A673 (cell line): ENCODE results near the gene ZSWIM6. TPM values are rescaled to one million over a fixed set of nuclear protein-coding genes. Genes with fewer than 3 reads are reported as not detected.
"Not testable (repeated sequence)": the region's sequence is repeated elsewhere in the genome, so short reads cannot be mapped to it uniquely, and the experiment has no call there.

Source experiments
- BruUV-seq: library from RNA; stranded (reverse); fragments of 400-500 nt; replicated peaks from 2 replicates; lab custom pipeline; 2021; lab: Mats Ljungman, UMichigan
- CTCF ChIA-PET: fragments of 300-600 bp; sonication (Branson Sonifier 250); formaldehyde crosslinking; loops from one replicate; lab custom pipeline; 2022; ENCODE audit warnings: antibody characterized with exemption; lab: Charles Lee
- POLR2A ChIA-PET: fragments of 300-600 bp; sonication (Branson Sonifier 250); formaldehyde crosslinking; loops from one replicate; lab custom pipeline; 2022; ENCODE audit warnings: antibody characterized with exemption; ENCODE audit not compliant: low non-redundant PET; lab: Charles Lee
- DNase-seq: peaks from one replicate; pipeline ENCODE4 v3.0.0-alpha.2; 2015; ENCODE audit warnings: low spot score
- H3K27ac ChIP-seq: fragments of 200-600 bp; sonication (generic); 2 replicates; pipeline ENCODE4 v1.5.1; 2016; ENCODE audit warnings: mixed run types, low read depth, mild to moderate bottlenecking, mixed read lengths, antibody characterized with exemption, low read length; ENCODE audit not compliant: poor library complexity, severe bottlenecking
- H3K27me3 ChIP-seq: fragments of 200-600 bp; sonication (generic); replicated peaks from 2 replicates; pipeline ENCODE4 v1.6.1; 2017; ENCODE audit warnings: mixed run types, low read depth, mild to moderate bottlenecking, mixed read lengths, antibody characterized with exemption, low read length; ENCODE audit not compliant: insufficient read depth, poor library complexity
- H3K36me3 ChIP-seq: fragments of 200-600 bp; sonication (generic); 2 replicates; pipeline ENCODE4 v1.6.1; 2016; ENCODE audit warnings: mixed run types, mild to moderate bottlenecking, mixed read lengths, antibody characterized with exemption, low read length; ENCODE audit not compliant: insufficient read depth, poor library complexity, severe bottlenecking
- H3K4me1 ChIP-seq: fragments of 200-600 bp; sonication (generic); 2 replicates; pipeline ENCODE4 v1.6.1; 2017; ENCODE audit warnings: mixed run types, mild to moderate bottlenecking, mixed read lengths, antibody characterized with exemption, low read length; ENCODE audit not compliant: insufficient read depth, poor library complexity, severe bottlenecking
- H3K4me3 ChIP-seq: fragments of 200-600 bp; sonication (generic); 2 replicates; pipeline ENCODE4 v1.5.1; 2016; ENCODE audit warnings: low read depth, mixed run types, mild to moderate bottlenecking, mixed read lengths, low read length; ENCODE audit not compliant: poor library complexity, severe bottlenecking
- H3K9me3 ChIP-seq: fragments of 200-600 bp; sonication (generic); 2 replicates; pipeline ENCODE4 v1.6.1; 2016; ENCODE audit warnings: mixed run types, low read depth, mild to moderate bottlenecking, mixed read lengths, antibody characterized with exemption, low read length; ENCODE audit not compliant: poor library complexity, severe bottlenecking
- EZH2 ChIP-seq: fragments of 200-600 bp; sonication (generic); IDR thresholded peaks from 2 replicates; pipeline ENCODE4 v1.6.1; 2017; ENCODE audit warnings: borderline replicate concordance, low read depth, mild to moderate bottlenecking, mixed read lengths, antibody characterized with exemption, low read length; ENCODE audit not compliant: poor library complexity, severe bottlenecking
- intact Hi-C: fragments of 100-400 bp; cut with micrococcal nuclease; formaldehyde crosslinking; loops from one replicate; pipeline ENCODE4 v1.10.0; 2022; ENCODE audit not compliant: unreplicated experiment
- total RNA-seq: library from RNA; stranded (reverse); gene quantifications from 2 replicates; pipeline ENCODE4 v1.2.3, GENCODE V29; 2021
- TF ChIP-seq, protein P1 (sequence below): fragments of 300-800, 200-600 bp; sonication (generic); conservative IDR thresholded peaks from 2 replicates; pipeline ENCODE4 v1.5.1; 2017; ENCODE audit warnings: low read depth, mild to moderate bottlenecking, antibody characterized with exemption, low read length, moderate library complexity, mixed read lengths

The ZSWIM6 gene
- total RNA-seq, 1 experiment from 2014 or later: 47.3 TPM

DNA sequence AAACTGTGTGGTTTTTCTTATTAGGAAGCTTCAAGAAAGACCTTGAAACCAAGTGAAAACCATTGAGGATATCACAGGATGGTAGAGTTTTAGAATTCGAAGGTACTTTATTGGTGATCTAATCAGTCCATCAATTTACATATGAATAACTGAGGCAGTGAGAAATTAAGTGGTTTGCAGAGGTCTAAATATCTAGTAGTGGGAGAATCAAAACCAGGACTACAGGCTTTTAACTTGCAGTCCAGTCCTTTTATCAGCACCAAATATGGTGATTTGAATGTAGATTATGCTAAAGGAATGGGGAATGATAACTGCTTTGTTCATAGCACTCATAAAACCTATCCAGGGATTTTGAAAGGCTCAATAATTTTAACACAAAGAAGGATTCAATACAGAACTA, 85.8 kb downstream of the ZSWIM6 start:
- TF ChIP-seq EZH2: no peak
- TF ChIP-seq, protein P1, sequence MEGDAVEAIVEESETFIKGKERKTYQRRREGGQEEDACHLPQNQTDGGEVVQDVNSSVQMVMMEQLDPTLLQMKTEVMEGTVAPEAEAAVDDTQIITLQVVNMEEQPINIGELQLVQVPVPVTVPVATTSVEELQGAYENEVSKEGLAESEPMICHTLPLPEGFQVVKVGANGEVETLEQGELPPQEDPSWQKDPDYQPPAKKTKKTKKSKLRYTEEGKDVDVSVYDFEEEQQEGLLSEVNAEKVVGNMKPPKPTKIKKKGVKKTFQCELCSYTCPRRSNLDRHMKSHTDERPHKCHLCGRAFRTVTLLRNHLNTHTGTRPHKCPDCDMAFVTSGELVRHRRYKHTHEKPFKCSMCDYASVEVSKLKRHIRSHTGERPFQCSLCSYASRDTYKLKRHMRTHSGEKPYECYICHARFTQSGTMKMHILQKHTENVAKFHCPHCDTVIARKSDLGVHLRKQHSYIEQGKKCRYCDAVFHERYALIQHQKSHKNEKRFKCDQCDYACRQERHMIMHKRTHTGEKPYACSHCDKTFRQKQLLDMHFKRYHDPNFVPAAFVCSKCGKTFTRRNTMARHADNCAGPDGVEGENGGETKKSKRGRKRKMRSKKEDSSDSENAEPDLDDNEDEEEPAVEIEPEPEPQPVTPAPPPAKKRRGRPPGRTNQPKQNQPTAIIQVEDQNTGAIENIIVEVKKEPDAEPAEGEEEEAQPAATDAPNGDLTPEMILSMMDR: no peak
- H3K27ac ChIP-seq: no peak overlapping the region
- no peak overlapping the region for H3K4me3 ChIP-seq
- no TSS peak for BruUV-seq
- POLR2A ChIA-PET: no interaction called here
- no peak for DNase-seq
- intact Hi-C loops: no loop called here
- no peaks in the 10 kb centered on the region for H3K27me3 ChIP-seq
- H3K9me3 ChIP-seq: peaks cover 6% of the 10 kb centered on the region
- no peaks in the 10 kb centered on the region for H3K36me3 ChIP-seq
- CTCF ChIA-PET: no interaction called here
- H3K4me1 ChIP-seq: peaks cover 43% of the 10 kb centered on the region

DNA sequence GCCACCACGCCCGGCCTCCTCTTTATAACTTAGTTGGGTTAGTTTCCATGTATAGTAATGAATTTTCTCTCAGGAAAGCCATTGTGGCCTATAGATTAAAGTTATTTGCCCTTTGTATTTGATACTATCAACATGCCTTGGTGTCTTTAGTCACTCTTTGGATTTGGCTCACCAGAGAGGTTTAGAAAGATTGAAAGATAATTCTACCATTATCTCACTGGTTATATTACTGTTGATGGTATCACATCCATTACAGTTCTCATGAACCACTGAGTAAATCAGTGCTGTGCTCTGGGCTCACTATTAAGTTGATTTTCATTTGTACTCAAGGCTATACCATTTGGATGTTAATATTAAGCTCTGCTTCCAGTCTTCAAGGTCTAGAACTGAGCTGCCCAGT, 87.0 kb downstream of the ZSWIM6 start:
- H3K9me3 ChIP-seq: peaks cover 6% of the 10 kb centered on the region
- DNase-seq: no peak
- H3K27me3 ChIP-seq: no peaks in the 10 kb centered on the region
- no peak overlapping the region for H3K27ac ChIP-seq
- TF ChIP-seq, protein P1: no peak
- no peak for TF ChIP-seq EZH2
- ChIA-PET POLR2A (no interaction called here), CTCF (no interaction called here)
- no peaks in the 10 kb centered on the region for H3K36me3 ChIP-seq
- H3K4me1 ChIP-seq: peaks cover 42% of the 10 kb centered on the region
- no peak overlapping the region for H3K4me3 ChIP-seq
- no TSS peak for BruUV-seq
- intact Hi-C loops: no loop called here

DNA sequence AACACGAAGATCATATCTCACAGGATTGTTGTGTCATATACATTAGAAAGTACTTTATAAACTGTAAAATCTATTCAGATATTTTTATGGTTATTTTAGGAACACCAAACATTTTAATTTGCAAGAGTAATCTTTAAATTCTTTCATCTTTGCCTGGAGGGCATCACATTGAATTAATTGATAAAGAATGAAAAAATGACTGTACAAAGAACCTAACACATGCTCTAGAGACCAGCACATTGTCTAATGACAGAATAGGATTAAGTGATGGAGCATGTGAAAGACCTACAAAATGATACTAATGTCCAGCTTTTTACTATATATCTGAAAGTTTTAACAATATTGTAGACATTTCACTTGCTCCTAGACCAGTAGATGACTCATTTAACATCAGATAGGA, 88.0 kb downstream of the ZSWIM6 start:
- Histone ChIP-seq H3K9me3 (peaks cover 6% of the 10 kb centered on the region), H3K27me3 (no peaks in the 10 kb centered on the region), H3K4me3 (no peak overlapping the region), H3K27ac (no peak overlapping the region), H3K36me3 (no peaks in the 10 kb centered on the region), H3K4me1 (peaks cover 40% of the 10 kb centered on the region)
- no peak for DNase-seq
- ChIA-PET CTCF (no interaction called here), POLR2A (no interaction called here)
- intact Hi-C loops: no loop called here
- BruUV-seq: no TSS peak
- TF ChIP-seq, protein P1: no peak

DNA sequence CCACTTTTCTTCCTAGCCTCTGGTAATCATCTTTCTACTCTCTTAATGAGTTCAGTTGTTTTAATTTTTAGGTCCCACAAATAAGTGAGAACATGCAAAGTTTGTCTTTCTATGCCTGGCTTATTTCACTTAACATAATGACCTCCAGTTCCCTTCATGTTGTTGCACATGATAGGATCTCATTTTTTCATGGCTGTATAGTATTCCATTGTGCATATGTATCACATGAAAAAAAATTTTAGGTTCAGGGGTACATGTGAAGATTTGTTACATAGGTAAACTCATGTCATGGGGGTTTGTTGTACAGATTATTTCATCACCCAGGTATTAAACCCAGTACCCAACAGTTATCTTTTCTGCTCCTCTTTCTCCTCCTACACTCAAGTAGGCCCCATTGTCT, 89.2 kb downstream of the ZSWIM6 start:
- H3K4me3 ChIP-seq, intact Hi-C loops, H3K9me3 ChIP-seq, H3K27ac ChIP-seq, H3K36me3 ChIP-seq, CTCF ChIA-PET, H3K27me3 ChIP-seq, DNase-seq, BruUV-seq, POLR2A ChIA-PET: not testable (repeated sequence)
- H3K4me1 ChIP-seq: peaks cover 34% of the 10 kb centered on the region
